GM23338 (cell line): ENCODE results near the gene ERH. TPM values are rescaled to one million over a fixed set of nuclear protein-coding genes. Genes with fewer than 3 reads are reported as not detected.

Experiments
- ATAC-seq: fragments of 200-7000 bp; cut with Tn5 transposase; 3 replicates; pipeline ENCODE4 v1.9.1; 2020
- DNase-seq: peaks from one replicate; pipeline ENCODE4 v3.0.0-alpha.2; 2015; ENCODE audit warnings: low spot score
- H2AFZ ChIP-seq: fragments of 200-600 bp; sonication (generic); 2 replicates; pipeline ENCODE4 v1.8.0; 2016; ENCODE audit warnings: antibody characterized with exemption, mild to moderate bottlenecking, moderate library complexity
- H3F3A ChIP-seq: fragments of 200-600 bp; sonication (generic); replicated peaks from 2 replicates; pipeline ENCODE4 v1.8.0; 2017; ENCODE audit warnings: antibody characterized with exemption, mixed run types, low read depth
- H3K27ac ChIP-seq: fragments of 200-600 bp; sonication (generic); 2 replicates; pipeline ENCODE4 v1.6.1; 2016; ENCODE audit warnings: low read depth
- H3K27me3 ChIP-seq: fragments of 200-600 bp; sonication (generic); 2 replicates; pipeline ENCODE4 v1.8.0; 2016; ENCODE audit warnings: mild to moderate bottlenecking, mixed run types, moderate library complexity; ENCODE audit not compliant: insufficient read depth
- H3K36me3 ChIP-seq: fragments of 200-600 bp; sonication (generic); 2 replicates; pipeline ENCODE4 v1.8.0; 2016; ENCODE audit warnings: mild to moderate bottlenecking; ENCODE audit not compliant: insufficient read depth
- H3K4me1 ChIP-seq: fragments of 200-600 bp; sonication (generic); 2 replicates; pipeline ENCODE4 v1.8.0; 2016; ENCODE audit warnings: mild to moderate bottlenecking, moderate library complexity; ENCODE audit not compliant: insufficient read depth
- H3K4me2 ChIP-seq: fragments of 200-600 bp; sonication (generic); 2 replicates; pipeline ENCODE4 v1.7.1; 2017; ENCODE audit warnings: mixed run types
- H3K4me3 ChIP-seq: fragments of 200-600 bp; sonication (generic); 2 replicates; pipeline ENCODE4 v1.6.1; 2016; ENCODE audit warnings: mixed run types
- H3K79me2 ChIP-seq: fragments of 200-600 bp; sonication (generic); replicated peaks from 2 replicates; pipeline ENCODE4 v1.8.0; 2017; ENCODE audit warnings: mild to moderate bottlenecking; ENCODE audit not compliant: insufficient read depth
- H3K9me2 ChIP-seq: fragments of 200-600 bp; sonication (generic); 2 replicates; pipeline ENCODE4 v1.8.0; 2017; ENCODE audit not compliant: insufficient read depth
- H4K20me1 ChIP-seq: fragments of 200-600 bp; sonication (generic); replicated peaks from 2 replicates; pipeline ENCODE4 v1.8.0; 2017; ENCODE audit warnings: mild to moderate bottlenecking; ENCODE audit not compliant: insufficient read depth
- H3K27ac Mint-ChIP-seq: 2 replicates; pipeline ENCODE4 v1.8.0; 2020; ENCODE audit warnings: inconsistent platforms, mild to moderate bottlenecking, moderate library complexity, mixed read lengths
- H3K27me3 Mint-ChIP-seq: 3 replicates; pipeline ENCODE4 v1.8.0; 2022; ENCODE audit warnings: low read depth, mild to moderate bottlenecking, moderate library complexity, mixed read lengths, inconsistent platforms; ENCODE audit not compliant: insufficient read depth, poor library complexity
- H3K36me3 Mint-ChIP-seq: 3 replicates; pipeline ENCODE4 v1.8.0; 2021; ENCODE audit warnings: low read depth, mild to moderate bottlenecking, inconsistent platforms, moderate library complexity, mixed read lengths
- H3K4me1 Mint-ChIP-seq: 3 replicates; pipeline ENCODE4 v1.8.0; 2020; ENCODE audit warnings: mild to moderate bottlenecking, inconsistent platforms, mixed read lengths
- H3K4me3 Mint-ChIP-seq: 3 replicates; pipeline ENCODE4 v1.8.0; 2021; ENCODE audit warnings: moderate library complexity, mild to moderate bottlenecking, inconsistent platforms, mixed read lengths
- H3K9me3 Mint-ChIP-seq: 3 replicates; pipeline ENCODE4 v1.8.0; 2020; ENCODE audit warnings: moderate library complexity, mild to moderate bottlenecking, inconsistent platforms, mixed read lengths
- CREB1 ChIP-seq: fragments of 250-450 bp; sonication (Bioruptor Pico); IDR thresholded peaks from 2 replicates; pipeline ENCODE4 v1.5.0; 2020; ENCODE audit warnings: low read depth, mild to moderate bottlenecking, moderate library complexity
- EZH2 ChIP-seq: fragments of 200-600 bp; sonication (generic); IDR thresholded peaks from one replicate; pipeline ENCODE4 v1.8.0; 2017; ENCODE audit warnings: antibody characterized with exemption, mild to moderate bottlenecking, low read depth; ENCODE audit not compliant: unreplicated experiment
- EZH2phosphoT487 ChIP-seq: fragments of 200-600 bp; sonication (generic); IDR thresholded peaks from one replicate; pipeline ENCODE4 v1.8.1; 2018; ENCODE audit warnings: antibody characterized with exemption; ENCODE audit not compliant: unreplicated experiment
- JUNB ChIP-seq: IDR thresholded peaks from one replicate; pipeline ENCODE4 v1.6.1; 2016; ENCODE audit warnings: antibody characterized with exemption; ENCODE audit not compliant: unreplicated experiment
- NANOG ChIP-seq: IDR thresholded peaks from 2 replicates; pipeline ENCODE4 v1.6.1; 2016; ENCODE audit warnings: antibody characterized with exemption, borderline replicate concordance
- POLR2AphosphoS5 ChIP-seq: IDR thresholded peaks from 2 replicates; pipeline ENCODE4 v1.6.1; 2016; ENCODE audit warnings: antibody characterized with exemption, low read depth
- STAT1 ChIP-seq: IDR thresholded peaks from one replicate; pipeline ENCODE4 v1.6.1; 2016; ENCODE audit warnings: antibody characterized with exemption; ENCODE audit not compliant: unreplicated experiment
- ZNF114 ChIP-seq: fragments of 250-450 bp; sonication (Bioruptor Pico); IDR thresholded peaks from 2 replicates; pipeline ENCODE4 v1.5.0; 2020; ENCODE audit warnings: mild to moderate bottlenecking, moderate library complexity
- ZNF331 ChIP-seq: fragments of 250-450 bp; sonication (Bioruptor Pico); IDR thresholded peaks from 2 replicates; pipeline ENCODE4 v1.5.0; 2020; ENCODE audit warnings: low read depth, mild to moderate bottlenecking, moderate library complexity
- polyA plus RNA-seq: library from polyadenylated mRNA; unstranded; fragments of >200 nt; fragmentation: Nextera tagmentation; extraction: Ambion mirVana; gene quantifications from 2 replicates; pipeline ENCODE4 v1.2.1, GENCODE V29; 2016
- total RNA-seq: library from RNA; depleted of rRNA; stranded (reverse); fragments of >200 nt; shearing (Covaris generic); gene quantifications from 2 replicates; pipeline ENCODE4 v1.2.3, GENCODE V29; 2014
- TF ChIP-seq, protein P1 (sequence below), 2 experiments: fragments of 200-600 bp in 1 of 2; sonication (generic) in 1 of 2; conservative IDR thresholded peaks; 2 replicates each; pipeline versions ENCODE4 v1.5.1 to v1.6.1; 2016 to 2017; ENCODE audit warnings: antibody characterized with exemption in 2 of 2, low read depth in 2 of 2, mild to moderate bottlenecking in 2 of 2, moderate library complexity in 1 of 2
- TF ChIP-seq, protein P2 (sequence below): IDR thresholded peaks from one replicate; pipeline ENCODE4 v1.6.1; 2018; ENCODE audit warnings: antibody characterized with exemption; ENCODE audit not compliant: unreplicated experiment
- TF ChIP-seq, protein P3 (sequence below): IDR thresholded peaks from 2 replicates; pipeline ENCODE4 v1.6.1; 2016; ENCODE audit warnings: antibody characterized with exemption
- TF ChIP-seq, protein P4 (sequence below): fragments of 250-450 bp; sonication (Bioruptor Pico); IDR thresholded peaks from 2 replicates; pipeline ENCODE4 v1.5.0; 2020; ENCODE audit warnings: mild to moderate bottlenecking, moderate library complexity

ERH gene
- total and polyA plus RNA-seq, 2 experiments from 2014 or later = 188 to 545 TPM

DNA sequence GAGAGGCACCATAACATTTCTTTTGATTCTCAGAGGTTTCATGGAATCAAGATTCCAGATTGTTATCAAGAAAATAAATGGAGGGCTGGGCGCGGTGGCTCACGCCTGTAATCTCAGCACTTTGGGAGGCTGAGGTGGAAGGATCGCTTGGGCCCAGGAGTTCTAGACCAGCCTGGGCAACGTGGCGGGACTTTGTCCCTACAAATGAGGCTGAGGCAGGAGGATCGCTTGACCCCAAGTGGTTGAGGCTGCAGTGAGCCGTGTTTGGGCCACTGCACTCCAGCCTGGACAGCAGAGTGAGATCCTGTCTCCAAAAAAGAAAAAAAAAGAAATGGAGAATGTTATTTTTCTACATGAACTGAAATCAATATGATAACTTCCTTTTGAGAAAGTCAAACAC lies 1.7 kb upstream of the ERH start:
- Mint-ChIP-seq H3K36me3 (peaks cover 24% of the 10 kb centered on the region), H3K4me3 (peak overlapping the region; percentile 92), H3K9me3 (no peaks in the 10 kb centered on the region), H3K27me3 (peaks cover 9% of the 10 kb centered on the region), H3K4me1 (peaks cover 28% of the 10 kb centered on the region), H3K27ac (no peak overlapping the region)
- Histone ChIP-seq H3F3A (no peaks in the 10 kb centered on the region), H3K36me3 (peaks cover 12% of the 10 kb centered on the region), H4K20me1 (peaks cover 19% of the 10 kb centered on the region), H3K4me1 (peaks cover 22% of the 10 kb centered on the region), H3K27ac (no peak overlapping the region), H3K27me3 (no peaks in the 10 kb centered on the region), H3K9me2 (no peaks in the 10 kb centered on the region), H3K4me3 (peak overlapping the region; percentile 87), H2AFZ (no peak overlapping the region), H3K79me2 (peaks cover 92% of the 10 kb centered on the region), H3K4me2 (peak overlapping the region; percentile 96)
- no peak for DNase-seq
- ATAC-seq = no peak
- no peak for TF ChIP-seq EZH2phosphoT487
- no peak for TF ChIP-seq CREB1 (CRISPR knock-in tag)
- TF ChIP-seq POLR2AphosphoS5 = no peak
- TF ChIP-seq, protein P1, sequence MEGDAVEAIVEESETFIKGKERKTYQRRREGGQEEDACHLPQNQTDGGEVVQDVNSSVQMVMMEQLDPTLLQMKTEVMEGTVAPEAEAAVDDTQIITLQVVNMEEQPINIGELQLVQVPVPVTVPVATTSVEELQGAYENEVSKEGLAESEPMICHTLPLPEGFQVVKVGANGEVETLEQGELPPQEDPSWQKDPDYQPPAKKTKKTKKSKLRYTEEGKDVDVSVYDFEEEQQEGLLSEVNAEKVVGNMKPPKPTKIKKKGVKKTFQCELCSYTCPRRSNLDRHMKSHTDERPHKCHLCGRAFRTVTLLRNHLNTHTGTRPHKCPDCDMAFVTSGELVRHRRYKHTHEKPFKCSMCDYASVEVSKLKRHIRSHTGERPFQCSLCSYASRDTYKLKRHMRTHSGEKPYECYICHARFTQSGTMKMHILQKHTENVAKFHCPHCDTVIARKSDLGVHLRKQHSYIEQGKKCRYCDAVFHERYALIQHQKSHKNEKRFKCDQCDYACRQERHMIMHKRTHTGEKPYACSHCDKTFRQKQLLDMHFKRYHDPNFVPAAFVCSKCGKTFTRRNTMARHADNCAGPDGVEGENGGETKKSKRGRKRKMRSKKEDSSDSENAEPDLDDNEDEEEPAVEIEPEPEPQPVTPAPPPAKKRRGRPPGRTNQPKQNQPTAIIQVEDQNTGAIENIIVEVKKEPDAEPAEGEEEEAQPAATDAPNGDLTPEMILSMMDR (conservative IDR thresholded peaks at IDR 0.05; ENCODE audit: low read depth in 2 of 2) = no peak
- TF ChIP-seq, protein P2, sequence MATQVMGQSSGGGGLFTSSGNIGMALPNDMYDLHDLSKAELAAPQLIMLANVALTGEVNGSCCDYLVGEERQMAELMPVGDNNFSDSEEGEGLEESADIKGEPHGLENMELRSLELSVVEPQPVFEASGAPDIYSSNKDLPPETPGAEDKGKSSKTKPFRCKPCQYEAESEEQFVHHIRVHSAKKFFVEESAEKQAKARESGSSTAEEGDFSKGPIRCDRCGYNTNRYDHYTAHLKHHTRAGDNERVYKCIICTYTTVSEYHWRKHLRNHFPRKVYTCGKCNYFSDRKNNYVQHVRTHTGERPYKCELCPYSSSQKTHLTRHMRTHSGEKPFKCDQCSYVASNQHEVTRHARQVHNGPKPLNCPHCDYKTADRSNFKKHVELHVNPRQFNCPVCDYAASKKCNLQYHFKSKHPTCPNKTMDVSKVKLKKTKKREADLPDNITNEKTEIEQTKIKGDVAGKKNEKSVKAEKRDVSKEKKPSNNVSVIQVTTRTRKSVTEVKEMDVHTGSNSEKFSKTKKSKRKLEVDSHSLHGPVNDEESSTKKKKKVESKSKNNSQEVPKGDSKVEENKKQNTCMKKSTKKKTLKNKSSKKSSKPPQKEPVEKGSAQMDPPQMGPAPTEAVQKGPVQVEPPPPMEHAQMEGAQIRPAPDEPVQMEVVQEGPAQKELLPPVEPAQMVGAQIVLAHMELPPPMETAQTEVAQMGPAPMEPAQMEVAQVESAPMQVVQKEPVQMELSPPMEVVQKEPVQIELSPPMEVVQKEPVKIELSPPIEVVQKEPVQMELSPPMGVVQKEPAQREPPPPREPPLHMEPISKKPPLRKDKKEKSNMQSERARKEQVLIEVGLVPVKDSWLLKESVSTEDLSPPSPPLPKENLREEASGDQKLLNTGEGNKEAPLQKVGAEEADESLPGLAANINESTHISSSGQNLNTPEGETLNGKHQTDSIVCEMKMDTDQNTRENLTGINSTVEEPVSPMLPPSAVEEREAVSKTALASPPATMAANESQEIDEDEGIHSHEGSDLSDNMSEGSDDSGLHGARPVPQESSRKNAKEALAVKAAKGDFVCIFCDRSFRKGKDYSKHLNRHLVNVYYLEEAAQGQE = no peak
- no peak for TF ChIP-seq NANOG
- TF ChIP-seq, protein P3, sequence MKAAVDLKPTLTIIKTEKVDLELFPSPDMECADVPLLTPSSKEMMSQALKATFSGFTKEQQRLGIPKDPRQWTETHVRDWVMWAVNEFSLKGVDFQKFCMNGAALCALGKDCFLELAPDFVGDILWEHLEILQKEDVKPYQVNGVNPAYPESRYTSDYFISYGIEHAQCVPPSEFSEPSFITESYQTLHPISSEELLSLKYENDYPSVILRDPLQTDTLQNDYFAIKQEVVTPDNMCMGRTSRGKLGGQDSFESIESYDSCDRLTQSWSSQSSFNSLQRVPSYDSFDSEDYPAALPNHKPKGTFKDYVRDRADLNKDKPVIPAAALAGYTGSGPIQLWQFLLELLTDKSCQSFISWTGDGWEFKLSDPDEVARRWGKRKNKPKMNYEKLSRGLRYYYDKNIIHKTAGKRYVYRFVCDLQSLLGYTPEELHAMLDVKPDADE = no peak
- TF ChIP-seq JUNB = no peak
- TF ChIP-seq, protein P4, sequence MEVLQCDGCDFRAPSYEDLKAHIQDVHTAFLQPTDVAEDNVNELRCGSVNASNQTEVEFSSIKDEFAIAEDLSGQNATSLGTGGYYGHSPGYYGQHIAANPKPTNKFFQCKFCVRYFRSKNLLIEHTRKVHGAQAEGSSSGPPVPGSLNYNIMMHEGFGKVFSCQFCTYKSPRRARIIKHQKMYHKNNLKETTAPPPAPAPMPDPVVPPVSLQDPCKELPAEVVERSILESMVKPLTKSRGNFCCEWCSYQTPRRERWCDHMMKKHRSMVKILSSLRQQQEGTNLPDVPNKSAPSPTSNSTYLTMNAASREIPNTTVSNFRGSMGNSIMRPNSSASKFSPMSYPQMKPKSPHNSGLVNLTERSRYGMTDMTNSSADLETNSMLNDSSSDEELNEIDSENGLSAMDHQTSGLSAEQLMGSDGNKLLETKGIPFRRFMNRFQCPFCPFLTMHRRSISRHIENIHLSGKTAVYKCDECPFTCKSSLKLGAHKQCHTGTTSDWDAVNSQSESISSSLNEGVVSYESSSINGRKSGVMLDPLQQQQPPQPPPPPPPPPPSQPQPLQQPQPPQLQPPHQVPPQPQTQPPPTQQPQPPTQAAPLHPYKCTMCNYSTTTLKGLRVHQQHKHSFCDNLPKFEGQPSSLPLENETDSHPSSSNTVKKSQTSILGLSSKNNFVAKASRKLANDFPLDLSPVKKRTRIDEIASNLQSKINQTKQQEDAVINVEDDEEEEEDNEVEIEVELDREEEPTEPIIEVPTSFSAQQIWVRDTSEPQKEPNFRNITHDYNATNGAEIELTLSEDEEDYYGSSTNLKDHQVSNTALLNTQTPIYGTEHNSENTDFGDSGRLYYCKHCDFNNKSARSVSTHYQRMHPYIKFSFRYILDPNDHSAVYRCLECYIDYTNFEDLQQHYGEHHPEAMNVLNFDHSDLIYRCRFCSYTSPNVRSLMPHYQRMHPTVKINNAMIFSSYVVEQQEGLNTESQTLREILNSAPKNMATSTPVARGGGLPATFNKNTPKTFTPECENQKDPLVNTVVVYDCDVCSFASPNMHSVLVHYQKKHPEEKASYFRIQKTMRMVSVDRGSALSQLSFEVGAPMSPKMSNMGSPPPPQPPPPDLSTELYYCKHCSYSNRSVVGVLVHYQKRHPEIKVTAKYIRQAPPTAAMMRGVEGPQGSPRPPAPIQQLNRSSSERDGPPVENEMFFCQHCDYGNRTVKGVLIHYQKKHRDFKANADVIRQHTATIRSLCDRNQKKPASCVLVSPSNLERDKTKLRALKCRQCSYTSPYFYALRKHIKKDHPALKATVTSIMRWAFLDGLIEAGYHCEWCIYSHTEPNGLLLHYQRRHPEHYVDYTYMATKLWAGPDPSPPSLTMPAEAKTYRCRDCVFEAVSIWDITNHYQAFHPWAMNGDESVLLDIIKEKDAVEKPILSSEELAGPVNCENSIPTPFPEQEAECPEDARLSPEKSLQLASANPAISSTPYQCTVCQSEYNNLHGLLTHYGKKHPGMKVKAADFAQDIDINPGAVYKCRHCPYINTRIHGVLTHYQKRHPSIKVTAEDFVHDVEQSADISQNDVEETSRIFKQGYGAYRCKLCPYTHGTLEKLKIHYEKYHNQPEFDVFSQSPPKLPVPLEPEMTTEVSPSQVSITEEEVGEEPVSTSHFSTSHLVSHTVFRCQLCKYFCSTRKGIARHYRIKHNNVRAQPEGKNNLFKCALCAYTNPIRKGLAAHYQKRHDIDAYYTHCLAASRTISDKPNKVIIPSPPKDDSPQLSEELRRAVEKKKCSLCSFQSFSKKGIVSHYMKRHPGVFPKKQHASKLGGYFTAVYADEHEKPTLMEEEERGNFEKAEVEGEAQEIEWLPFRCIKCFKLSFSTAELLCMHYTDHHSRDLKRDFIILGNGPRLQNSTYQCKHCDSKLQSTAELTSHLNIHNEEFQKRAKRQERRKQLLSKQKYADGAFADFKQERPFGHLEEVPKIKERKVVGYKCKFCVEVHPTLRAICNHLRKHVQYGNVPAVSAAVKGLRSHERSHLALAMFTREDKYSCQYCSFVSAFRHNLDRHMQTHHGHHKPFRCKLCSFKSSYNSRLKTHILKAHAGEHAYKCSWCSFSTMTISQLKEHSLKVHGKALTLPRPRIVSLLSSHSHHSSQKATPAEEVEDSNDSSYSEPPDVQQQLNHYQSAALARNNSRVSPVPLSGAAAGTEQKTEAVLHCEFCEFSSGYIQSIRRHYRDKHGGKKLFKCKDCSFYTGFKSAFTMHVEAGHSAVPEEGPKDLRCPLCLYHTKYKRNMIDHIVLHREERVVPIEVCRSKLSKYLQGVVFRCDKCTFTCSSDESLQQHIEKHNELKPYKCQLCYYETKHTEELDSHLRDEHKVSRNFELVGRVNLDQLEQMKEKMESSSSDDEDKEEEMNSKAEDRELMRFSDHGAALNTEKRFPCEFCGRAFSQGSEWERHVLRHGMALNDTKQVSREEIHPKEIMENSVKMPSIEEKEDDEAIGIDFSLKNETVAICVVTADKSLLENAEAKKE (CRISPR knock-in tag) = no peak
- TF ChIP-seq ZNF331 (CRISPR knock-in tag) = no peak
- no peak for TF ChIP-seq STAT1
- TF ChIP-seq ZNF114 (CRISPR knock-in tag) = no peak
- no peak for TF ChIP-seq EZH2
